B cell (primary cell): ENCODE measurements around the gene IVL. TPM values are rescaled to one million over a fixed set of nuclear protein-coding genes. Genes with fewer than 3 reads are reported as not detected.

ENCODE experiments used
- ATAC-seq: fragments of 200-7000 bp; cut with Tn5 transposase; one replicate; pipeline ENCODE4 v1.10.0; 2021; ENCODE audit warnings: low read depth, mild to moderate bottlenecking, moderate number of reproducible peaks, moderate library complexity
- CTCF ChIA-PET: fragments of 350-600 bp; sonication (Branson Sonifier 250); formaldehyde crosslinking; loops from one replicate; lab custom pipeline; 2021; ENCODE audit warnings: antibody characterized with exemption, inconsistent platforms; lab: Charles Lee
- POLR2A ChIA-PET: fragments of 350-600 bp; sonication (Branson Sonifier 250); formaldehyde crosslinking; loops from one replicate; lab custom pipeline; 2021; ENCODE audit warnings: antibody characterized with exemption; lab: Charles Lee
- DNase-seq: peaks from one replicate; pipeline ENCODE4 v3.0.0; 2013
- H2AFZ ChIP-seq: 2 replicates; pipeline ENCODE4 v1.6.1; 2012; ENCODE audit warnings: mild to moderate bottlenecking, low read depth, low read length; ENCODE audit not compliant: insufficient read depth, poor library complexity, severe bottlenecking
- H3K27ac ChIP-seq, 2 donors: 1 replicate in 1 of 2; 2 replicates in 1 of 2; pipeline ENCODE4 v1.5.1; 2012 to 2013; ENCODE audit warnings: low read length in 2 of 2, mild to moderate bottlenecking in 2 of 2, moderate library complexity in 1 of 2
- H3K27me3 ChIP-seq, 4 experiments: fragments of 200-600 bp in 1 of 4; sonication (generic) in 1 of 4; replicated peaks in 1 of 4; 1 replicate in 2 of 4; 2 replicates in 2 of 4; pipeline versions ENCODE4 v1.6.1 to v1.7.0; 2013 to 2016; ENCODE audit warnings: low read length in 3 of 4, mild to moderate bottlenecking in 2 of 4, mixed read lengths in 1 of 4, moderate library complexity in 1 of 4; ENCODE audit not compliant: insufficient read depth in 4 of 4, control insufficient read depth in 3 of 4; ENCODE audit errors: control extremely low read depth in 1 of 4
- H3K36me3 ChIP-seq, 2 experiments: replicated peaks in 1 of 2; 1 replicate in 1 of 2; 2 replicates in 1 of 2; pipeline versions ENCODE4 v1.6.1 to v1.7.1; 2013; ENCODE audit warnings: low read length in 1 of 2; ENCODE audit not compliant: insufficient read depth in 2 of 2, control insufficient read depth in 1 of 2; ENCODE audit errors: control extremely low read depth in 1 of 2, extremely low read depth in 1 of 2
- H3K4me1 ChIP-seq, 2 donors: fragments of 200-600 bp in 1 of 2; sonication (generic) in 1 of 2; 1 replicate in 1 of 2; 2 replicates in 1 of 2; pipeline versions ENCODE4 v1.5.1 to v1.6.1; 2013 to 2017; ENCODE audit warnings: low read length in 2 of 2; ENCODE audit not compliant: control insufficient read depth in 2 of 2, insufficient read depth in 2 of 2
- H3K4me2 ChIP-seq: replicated peaks from 2 replicates; pipeline ENCODE3; 2012; ENCODE audit warnings: mild to moderate bottlenecking, low read depth, low read length; ENCODE audit not compliant: poor library complexity, severe bottlenecking
- H3K4me3 ChIP-seq, 5 experiments: fragments of 200-600 bp in 1 of 5; sonication (generic) in 1 of 5; 1 replicate in 3 of 5; 2 replicates in 2 of 5; pipeline versions ENCODE4 v1.5.1 to v1.7.0; 2011 to 2016; ENCODE audit warnings: low read length in 4 of 5, mild to moderate bottlenecking in 4 of 5, low read depth in 2 of 5, control low read depth in 1 of 5, moderate library complexity in 1 of 5; ENCODE audit not compliant: insufficient read depth in 1 of 5; ENCODE audit errors: control extremely low read depth in 1 of 5, extremely low read depth in 1 of 5
- H3K79me2 ChIP-seq: fragments of 200-600 bp; sonication (generic); one replicate; pipeline ENCODE4 v1.6.0; 2016; ENCODE audit warnings: low read length; ENCODE audit not compliant: control insufficient read depth, insufficient read depth
- H3K9ac ChIP-seq: fragments of 200-600 bp; sonication (generic); 2 replicates; pipeline ENCODE4 v1.6.1; 2017; ENCODE audit warnings: mild to moderate bottlenecking, low read length, moderate library complexity
- H3K9me3 ChIP-seq, 3 donors: one replicate each; pipeline versions ENCODE4 v1.6.1 to v1.7.1; 2013; ENCODE audit warnings: low read length in 2 of 3; ENCODE audit not compliant: control insufficient read depth in 2 of 3, insufficient read depth in 1 of 3; ENCODE audit errors: control extremely low read depth in 1 of 3
- H4K20me1 ChIP-seq: 2 replicates; pipeline ENCODE4 v1.6.0; 2012; ENCODE audit warnings: mild to moderate bottlenecking, low read length; ENCODE audit not compliant: insufficient read depth, control insufficient read depth, poor library complexity, severe bottlenecking
- H3K27ac Mint-ChIP-seq: one replicate; pipeline ENCODE4 v1.8.0; 2021; ENCODE audit warnings: mixed read lengths
- H3K27me3 Mint-ChIP-seq: one replicate; pipeline ENCODE4 v1.8.0; 2021; ENCODE audit warnings: mixed read lengths
- H3K4me1 Mint-ChIP-seq: one replicate; pipeline ENCODE4 v1.8.0; 2021; ENCODE audit warnings: mixed read lengths
- H3K4me3 Mint-ChIP-seq: one replicate; pipeline ENCODE4 v1.8.0; 2021; ENCODE audit warnings: mixed read lengths
- H3K9me3 Mint-ChIP-seq: one replicate; pipeline ENCODE4 v1.8.0; 2022; ENCODE audit warnings: mixed read lengths; ENCODE audit not compliant: insufficient read depth
- CTCF ChIP-seq: fragments of 200-600 bp; IDR thresholded peaks from one replicate; pipeline ENCODE4 v1.8.0; 2022; ENCODE audit warnings: antibody characterized with exemption, mild to moderate bottlenecking
- EZH2 ChIP-seq: IDR thresholded peaks from 2 replicates; pipeline ENCODE4 v1.6.1; 2012; ENCODE audit warnings: borderline replicate concordance, low read depth, mild to moderate bottlenecking, moderate library complexity, low read length; ENCODE audit not compliant: insufficient read depth, poor library complexity, severe bottlenecking
- WGBS: methylation state at CpG from one replicate; pipeline ENCODE4 v1.1.5; 2013; ENCODE audit warnings: missing lambda C conversion rate; ENCODE audit not compliant: insufficient coverage; 5-methylcytosine and 5-hydroxymethylcytosine counted together
- intact Hi-C: fragments of 100-400 bp; cut with micrococcal nuclease; formaldehyde crosslinking; loops from one replicate; pipeline ENCODE4 v1.10.0; 2022
- polyA plus RNA-seq: library from polyadenylated mRNA; depleted of rRNA; stranded (reverse); fragments of >200 nt; gene quantifications from 2 replicates; pipeline ENCODE4 v1.2.3, GENCODE V29; 2012
- total RNA-seq, 2 donors: library from RNA; stranded (reverse); fragments of 120-200 nt in 1 of 2; gene quantifications; 1 replicate in 1 of 2; 2 replicates in 1 of 2; pipeline versions ENCODE4 v1.2.3 to v1.2.4, GENCODE V29; 2013 to 2022

Gene IVL
- total and polyA plus RNA-seq, 2 donors (not counting 1 experiment from before 2014, with no cell fraction given), result not detected

DNA sequence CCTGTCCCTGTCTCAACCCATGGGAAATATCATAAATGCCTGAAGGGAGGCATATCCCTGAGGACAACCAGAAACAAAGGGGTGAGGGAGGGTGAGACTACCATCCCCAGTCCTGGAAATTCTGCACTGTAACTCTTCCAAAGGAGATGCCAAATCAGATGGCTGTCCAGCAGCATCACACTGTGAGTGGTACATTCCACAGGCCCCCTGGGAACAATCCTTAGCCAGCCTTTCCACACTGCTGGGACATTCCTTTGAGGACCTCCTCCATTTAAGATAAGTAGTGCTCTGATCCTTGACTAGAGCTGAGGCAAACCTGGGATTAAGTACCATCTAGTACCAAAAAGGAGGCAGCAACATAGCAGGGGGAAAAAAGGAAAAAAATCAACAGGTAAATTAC is 10.7 kb downstream of the IVL start:
- Mint-ChIP-seq H3K27ac (no peak overlapping the region), H3K9me3 (no peaks in the 10 kb centered on the region), H3K4me3 (no peak overlapping the region), H3K4me1 (no peaks in the 10 kb centered on the region), H3K27me3 (peaks cover 39% of the 10 kb centered on the region)
- ChIA-PET CTCF (no interaction called here), POLR2A (no interaction called here)
- peaks cover 0 to 7% (median 4%) of the 10 kb centered on the region in 4 experiments for H3K27me3 ChIP-seq
- ATAC-seq, result no peak
- H3K36me3 ChIP-seq, result no peaks in the 10 kb centered on the region
- H3K9me3 ChIP-seq, result no peaks in the 10 kb centered on the region
- H3K4me1 ChIP-seq, result no peaks in the 10 kb centered on the region
- no peak overlapping the region for H2AFZ ChIP-seq
- no peak for DNase-seq
- no peak overlapping the region for H3K4me2 ChIP-seq
- H3K27ac ChIP-seq, result no peak overlapping the region
- no peaks in the 10 kb centered on the region for H3K79me2 ChIP-seq
- intact Hi-C loops, result no loop called here
- no peaks in the 10 kb centered on the region for H4K20me1 ChIP-seq
- H3K9ac ChIP-seq, result no peak overlapping the region
- no peak overlapping the region for H3K4me3 ChIP-seq
- no peak for TF ChIP-seq EZH2
- TF ChIP-seq CTCF, result no peak

DNA sequence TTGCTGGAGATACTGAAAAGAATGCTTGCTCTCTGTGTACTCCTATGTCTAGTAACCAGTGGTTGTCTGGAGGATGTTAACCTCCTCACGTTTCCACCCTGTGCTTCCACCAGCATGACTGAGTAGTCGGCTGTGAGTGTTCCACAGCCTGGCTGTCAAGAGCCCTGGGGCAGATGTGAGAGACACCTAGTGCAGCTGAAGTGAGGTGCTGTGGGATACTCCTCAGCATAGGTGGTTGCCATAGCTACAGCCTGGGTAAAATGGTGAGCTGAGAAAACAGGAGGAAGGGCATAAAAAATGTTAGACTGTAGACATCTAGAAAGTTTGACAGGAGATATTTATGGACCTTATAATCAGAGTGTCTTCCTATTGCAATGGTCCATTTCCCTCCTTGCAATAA is 15.8 kb downstream of the IVL start:
- H3K4me3 Mint-ChIP-seq, result no peak overlapping the region
- intact Hi-C loops, result no loop called here
- no peaks in the 10 kb centered on the region for H3K9me3 ChIP-seq
- H3K27me3 ChIP-seq, result peaks cover 0 to 7% (median 5%) of the 10 kb centered on the region in 4 experiments
- POLR2A ChIA-PET, result no interaction called here
- peaks cover 24% of the 10 kb centered on the region for H3K27me3 Mint-ChIP-seq
- no peak overlapping the region for H3K4me2 ChIP-seq
- WGBS, result 80% methylated on average over 1 of the region's 2 CpGs
- no peak overlapping the region for H3K9ac ChIP-seq
- CTCF ChIA-PET, result no interaction called here
- H2AFZ ChIP-seq, result no peak overlapping the region
- H3K36me3 ChIP-seq, result no peaks in the 10 kb centered on the region
- no peaks in the 10 kb centered on the region for H3K4me1 Mint-ChIP-seq
- no peak for TF ChIP-seq CTCF
- no peak overlapping the region for H3K27ac ChIP-seq
- DNase-seq (no peak), ATAC-seq (no peak)
- H3K9me3 Mint-ChIP-seq, result no peaks in the 10 kb centered on the region
- H3K79me2 ChIP-seq, result no peaks in the 10 kb centered on the region
- H3K27ac Mint-ChIP-seq, result no peak overlapping the region
- no peaks in the 10 kb centered on the region for H3K4me1 ChIP-seq
- no peak overlapping the region for H3K4me3 ChIP-seq
- no peaks in the 10 kb centered on the region for H4K20me1 ChIP-seq
